HG03457 (cell line): ENCODE data around the gene CUL3.
"Not testable (repeated sequence)": the region's sequence is repeated elsewhere in the genome, so short reads cannot be mapped to it uniquely, and the experiment has no call there.

Experiments used
- ATAC-seq: cut with Tn5 transposase; IDR thresholded peaks from one replicate; pipeline ENCODE4 v1.9.1; 2021; ENCODE audit warnings: moderate number of reproducible peaks; ENCODE audit not compliant: unreplicated experiment

Gene CUL3

DNA sequence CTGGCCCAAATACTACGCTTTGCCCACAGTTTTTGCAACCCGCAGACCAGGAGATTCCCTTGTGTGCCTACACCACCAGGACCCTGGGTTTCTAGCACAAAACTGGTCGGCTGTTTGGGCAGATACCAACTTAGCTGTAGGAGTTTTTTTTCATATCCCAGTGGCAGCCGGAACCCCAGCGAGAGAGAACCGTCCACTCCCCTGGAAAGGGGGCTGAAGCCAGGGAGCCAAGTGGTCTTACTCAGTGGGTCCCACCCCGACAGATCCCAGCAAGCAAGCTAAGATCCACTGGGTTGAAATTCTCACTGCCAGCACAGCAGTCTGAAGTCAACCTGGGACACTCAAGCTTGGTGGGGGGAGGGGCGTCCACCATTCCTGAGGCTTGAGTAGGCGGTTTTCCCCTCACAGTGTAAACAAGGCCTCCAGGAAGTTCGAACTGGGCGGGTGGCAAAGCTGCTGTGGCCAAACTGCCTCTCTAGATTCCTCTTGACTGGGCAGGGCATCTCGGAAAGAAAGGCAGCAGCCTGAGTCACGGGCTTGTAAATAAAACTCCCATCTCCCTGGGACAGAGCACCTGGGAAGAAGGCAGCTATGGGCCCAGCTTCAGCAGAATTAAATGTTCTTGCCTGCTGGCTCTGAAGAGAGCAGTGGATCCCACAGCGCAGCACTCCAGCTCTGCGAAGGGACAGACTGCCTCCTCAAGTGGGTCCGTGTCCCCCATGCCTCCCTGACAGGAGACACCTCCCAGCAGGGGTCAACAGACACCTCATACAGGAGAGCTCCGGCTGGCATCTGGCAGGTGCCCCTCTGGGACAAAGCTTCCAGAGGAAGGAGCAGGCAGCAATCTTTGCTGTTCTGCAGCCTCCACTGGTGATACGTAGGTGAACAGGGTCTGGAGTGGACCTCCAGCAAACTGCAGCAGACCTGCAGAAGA, 99.8 kb downstream of the CUL3 start:
- not testable (repeated sequence) for ATAC-seq

GRCh38 chr2:224479826-224480225, 105.3 kb downstream of the CUL3 start:
- ATAC-seq = no peak

DNA sequence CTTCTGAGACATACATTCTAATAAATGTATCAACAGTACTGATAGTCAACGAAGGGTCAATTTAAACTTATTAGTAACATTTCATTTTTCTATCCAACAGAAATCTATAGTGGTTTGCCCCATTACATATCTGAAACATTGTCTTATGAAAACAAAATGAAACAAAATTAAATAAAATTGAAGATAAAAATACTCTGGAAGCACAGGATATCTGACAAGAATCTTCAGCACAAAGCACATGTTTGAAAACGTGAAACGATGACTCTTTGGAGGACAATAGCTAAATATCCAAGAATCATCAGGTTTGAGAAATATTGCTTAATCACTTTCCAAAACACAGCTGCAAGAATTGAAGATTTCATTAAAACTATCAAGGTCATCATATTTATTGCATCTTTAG, 112.3 kb downstream of the CUL3 start:
- ATAC-seq = no peak

GRCh38 chr2:224472137-224472536, 113.0 kb downstream of the CUL3 start:
- no peak for ATAC-seq

DNA sequence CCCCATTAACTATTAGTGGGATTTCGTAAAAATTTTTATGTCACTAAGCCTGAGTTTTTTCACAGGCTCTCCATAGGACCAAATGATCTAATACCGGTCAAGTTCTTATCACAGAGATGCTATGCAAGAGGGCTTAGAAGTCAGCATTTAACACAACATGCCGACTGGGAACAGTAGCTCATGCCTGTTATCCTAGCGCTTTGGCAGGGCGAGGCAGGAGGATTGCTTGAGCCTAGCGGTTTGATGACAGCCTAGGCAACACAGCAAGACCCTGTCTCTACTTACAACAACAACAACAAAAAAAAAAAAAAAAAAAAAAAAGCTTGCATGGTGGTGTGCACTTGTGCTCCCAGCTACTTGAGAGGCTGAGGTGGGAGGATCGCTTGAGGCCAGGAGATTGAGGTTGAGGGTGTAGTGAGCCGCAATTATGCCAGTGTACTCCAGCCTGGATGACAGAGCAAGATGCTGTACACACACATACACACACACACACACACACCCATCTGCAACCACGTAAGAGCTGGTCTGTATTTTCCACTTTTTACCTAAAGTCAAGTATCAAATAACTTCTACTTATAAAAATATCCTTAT, 115.7 kb downstream of the CUL3 start:
- ATAC-seq = no peak

DNA sequence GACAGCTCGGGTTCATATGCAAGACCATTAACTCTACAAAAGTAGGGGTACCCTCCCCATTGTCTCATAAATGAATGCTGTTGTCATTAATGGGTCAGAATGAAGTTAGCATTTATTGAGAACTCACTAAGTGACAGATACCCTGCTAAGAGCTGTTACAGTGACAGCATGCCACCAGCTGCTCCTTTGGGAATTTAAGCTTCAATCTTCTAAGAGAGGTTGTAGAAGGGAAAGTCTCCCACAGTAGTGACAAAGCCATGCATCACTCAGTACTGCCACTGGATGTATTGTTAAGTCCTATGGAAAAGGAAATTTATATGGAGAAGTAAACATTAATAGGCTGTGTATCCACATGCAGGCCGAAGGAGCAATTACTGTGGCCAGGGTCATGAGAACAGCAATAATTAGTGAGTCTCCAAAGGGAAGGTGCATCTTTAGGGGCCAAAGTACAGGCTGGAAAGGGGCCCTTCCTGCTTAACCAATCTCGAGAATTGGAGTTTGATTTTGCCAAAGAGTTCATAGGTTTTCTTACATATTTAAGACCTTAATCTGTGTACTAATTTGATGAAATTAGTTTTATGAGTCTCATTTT, 118.8 kb downstream of the CUL3 start:
- ATAC-seq = no peak

DNA sequence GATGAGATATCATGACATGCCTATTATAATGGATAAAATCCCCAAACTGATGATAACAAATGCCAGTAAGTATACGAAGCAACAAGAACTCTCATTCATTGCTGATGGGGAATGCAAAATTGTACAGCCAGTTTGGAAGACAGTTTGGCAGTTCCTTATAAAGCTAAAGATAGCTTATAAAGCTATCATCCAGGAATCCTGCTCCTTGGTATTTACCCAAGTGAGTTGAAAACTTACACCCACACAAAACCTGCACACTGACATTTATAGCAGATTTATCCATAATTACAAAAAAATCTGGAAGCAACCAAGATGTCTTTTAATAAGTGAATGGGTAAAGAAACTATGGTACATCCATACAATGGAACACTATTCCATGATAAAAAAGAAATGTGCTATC, 123.8 kb downstream of the CUL3 start:
- no peak for ATAC-seq

DNA sequence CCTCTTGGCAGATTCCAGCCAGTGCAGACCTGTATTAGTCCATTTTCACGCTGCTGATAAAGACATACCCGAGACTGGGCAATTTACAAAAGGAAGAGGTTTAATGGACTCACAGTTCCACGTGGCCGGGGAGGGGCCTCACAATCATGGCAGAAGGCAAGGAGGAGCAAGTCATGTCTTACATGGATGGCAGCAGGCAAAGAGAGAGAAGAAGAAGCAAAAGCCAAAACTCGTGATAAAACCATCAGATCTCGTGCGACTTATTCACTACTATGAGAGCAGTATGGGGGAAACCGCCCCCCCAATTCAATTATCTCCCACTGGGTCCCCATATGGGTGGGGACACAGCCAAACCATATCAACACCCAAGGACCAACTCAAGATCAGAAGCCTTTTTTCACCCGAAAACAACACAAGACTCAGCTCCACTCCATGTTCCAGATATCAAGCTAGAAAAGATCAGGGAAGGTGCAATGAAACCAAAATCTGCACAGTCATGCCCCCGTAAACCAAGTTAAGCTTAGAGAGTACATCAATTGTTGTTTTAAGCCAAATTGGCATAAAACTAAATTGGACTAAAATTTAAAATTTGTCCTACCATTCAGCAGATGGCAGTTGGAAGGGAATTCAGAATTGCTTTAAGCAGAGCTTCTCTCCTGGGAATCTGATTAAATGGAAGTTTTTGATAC, 127.6 kb downstream of the CUL3 start:
- ATAC-seq = no peak

DNA sequence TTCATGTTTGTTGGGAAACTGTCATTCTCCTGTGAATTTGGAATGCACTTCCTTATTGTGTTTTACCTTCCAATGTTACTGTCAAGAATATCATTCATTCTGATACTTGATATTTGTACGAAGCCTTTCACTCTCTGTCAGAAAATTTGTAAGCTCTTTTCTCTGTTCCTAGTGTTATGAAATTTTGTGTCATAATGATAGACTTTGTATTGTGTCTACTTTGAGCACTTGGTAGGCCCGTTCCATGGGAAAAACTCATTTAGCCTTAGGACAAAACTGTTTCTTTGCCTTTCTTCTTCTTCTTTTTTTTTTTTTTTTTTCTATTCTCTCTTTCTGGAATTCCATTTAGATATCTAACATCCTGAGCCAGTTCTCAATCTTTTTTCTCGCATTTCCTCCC, 131.3 kb downstream of the CUL3 start:
- ATAC-seq = no peak

GRCh38 chr2:224449212-224450147, 135.7 kb downstream of the CUL3 start:
- no peak for ATAC-seq

- ATAC-seq = no peak
Observed at GRCh38 chr2:224448236-224448635, 136.9 kb downstream of the CUL3 start.

DNA sequence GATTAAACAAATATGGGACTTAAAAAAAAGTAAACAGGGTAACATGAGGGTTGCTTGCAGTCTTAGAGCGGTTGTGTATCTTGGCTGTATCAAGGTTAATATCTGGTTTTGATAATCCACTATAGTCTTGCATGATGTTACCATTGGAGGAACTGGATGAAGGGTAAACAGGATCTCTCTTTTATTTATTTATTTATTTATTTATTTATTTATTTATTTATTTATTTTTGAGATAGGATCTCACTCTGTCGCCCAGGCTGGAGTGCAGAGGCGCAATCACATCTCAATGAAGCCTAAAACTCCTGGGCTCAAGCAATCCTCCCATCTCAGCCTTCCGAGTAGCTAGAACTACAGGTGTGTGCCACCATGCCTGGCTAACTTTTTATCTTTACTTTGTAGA, 140.4 kb downstream of the CUL3 start:
- ATAC-seq = no peak

GRCh38 chr2:224444021-224444420, 141.1 kb downstream of the CUL3 start:
- ATAC-seq = no peak

- no peak for ATAC-seq
Observed at GRCh38 chr2:224442071-224442967, 142.8 kb downstream of the CUL3 start.

DNA sequence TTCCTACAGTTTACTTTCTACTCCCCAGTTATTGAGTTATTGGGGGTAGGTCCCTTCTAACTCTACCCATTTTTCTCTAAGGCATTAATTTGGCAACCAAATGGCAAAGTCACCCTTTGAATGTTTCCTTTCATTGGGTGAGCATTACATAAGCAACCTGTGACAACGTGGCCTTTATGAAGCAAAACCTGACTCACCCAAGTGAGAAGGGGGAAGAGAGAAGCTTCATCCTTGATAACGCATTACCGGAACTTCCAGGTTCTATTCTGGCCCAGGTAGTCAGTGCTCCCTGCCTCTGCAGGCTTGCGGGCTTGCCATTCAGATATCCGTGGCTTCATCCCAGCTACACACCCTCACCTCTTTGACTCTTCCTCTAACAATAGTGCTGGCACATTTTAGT, 144.2 kb downstream of the CUL3 start:
- ATAC-seq = no peak

GRCh38 chr2:224438726-224439125, 146.4 kb downstream of the CUL3 start:
- ATAC-seq = no peak

- no peak for ATAC-seq
Observed at GRCh38 chr2:224436634-224437033, 148.5 kb downstream of the CUL3 start.

DNA sequence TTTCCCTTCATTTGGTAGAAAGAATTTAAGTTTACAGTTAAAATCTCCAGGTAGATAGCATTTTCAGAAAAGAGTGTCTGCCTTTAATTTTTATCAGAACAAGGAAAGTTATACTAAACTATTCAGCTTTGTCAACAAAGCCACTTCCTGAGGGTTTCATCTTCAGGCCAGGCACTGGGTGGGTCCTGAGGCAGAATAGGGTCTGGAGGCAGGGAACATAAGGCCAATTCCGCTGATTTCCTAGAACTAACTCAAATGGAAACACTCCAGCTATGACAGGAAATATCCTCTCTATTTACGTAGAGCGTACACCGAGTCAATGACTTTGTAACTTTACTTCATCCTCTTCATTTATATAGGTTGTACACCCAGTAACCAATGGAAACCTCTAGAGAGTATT, 150.5 kb downstream of the CUL3 start:
- no peak for ATAC-seq

DNA sequence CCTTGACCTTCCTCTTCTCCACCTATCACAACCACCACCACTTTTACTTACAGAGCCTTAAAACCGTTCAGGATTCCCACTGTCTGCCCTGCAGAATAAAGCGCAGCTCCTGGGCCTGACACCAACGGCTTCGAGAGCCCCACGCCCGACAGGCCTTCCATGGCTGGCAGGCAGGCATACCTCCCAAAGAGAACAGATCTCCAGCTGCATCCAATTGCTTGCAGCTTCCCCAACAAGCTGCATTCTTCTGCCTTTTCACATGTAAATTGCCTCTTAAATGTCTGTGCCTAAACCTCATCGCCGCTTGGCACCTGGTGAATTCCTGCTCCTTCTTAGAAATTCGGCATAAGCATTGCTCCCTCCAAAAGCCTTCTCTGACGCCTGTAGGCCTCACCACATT, 151.7 kb downstream of the CUL3 start:
- ATAC-seq = no peak
